HepG2 (cell line): ENCODE results near the gene FKBP10.

Source experiments
- ARNT2 ChIP-seq: sonication (generic); formaldehyde crosslinking; IDR thresholded peaks from 2 replicates; pipeline ENCODE4 v1.8.0; 2022; ENCODE audit warnings: mild to moderate bottlenecking, low read depth, missing genetic modification reagents, moderate library complexity
- BCL6 ChIP-seq: IDR thresholded peaks from 2 replicates; pipeline ENCODE4 v1.6.1; 2016; ENCODE audit warnings: missing genetic modification reagents, missing compliant biosample characterization
- CCAR2 ChIP-seq: fragments of 200-400 bp; formaldehyde crosslinking; optimal IDR thresholded peaks from 2 replicates; pipeline ENCODE3; 2018; ENCODE audit warnings: low read depth, mild to moderate bottlenecking, low read length, moderate library complexity
- CTCF ChIP-seq: sonication (generic); formaldehyde crosslinking; IDR thresholded peaks from 2 replicates; pipeline ENCODE4 v1.5.0; 2020; ENCODE audit warnings: mild to moderate bottlenecking, missing genetic modification reagents, moderate library complexity
- GRHL1 ChIP-seq: sonication (generic); formaldehyde crosslinking; conservative IDR thresholded peaks from 2 replicates; pipeline ENCODE4 v1.8.0; 2022; ENCODE audit warnings: missing genetic modification reagents
- HBP1 ChIP-seq: IDR thresholded peaks from 2 replicates; pipeline ENCODE4 v1.6.1; 2016; ENCODE audit warnings: low read depth, control low read depth
- HMG20B ChIP-seq: conservative IDR thresholded peaks from 2 replicates; pipeline ENCODE4 v1.6.1; 2016; ENCODE audit warnings: missing genetic modification reagents, missing compliant biosample characterization
- POLR2A ChIP-seq, 2 experiments: IDR thresholded peaks; 2 replicates each; pipeline ENCODE4 v1.6.1; 2011; ENCODE audit warnings: low read depth in 2 of 2, low read length in 2 of 2, mild to moderate bottlenecking in 1 of 2, moderate library complexity in 1 of 2; ENCODE audit not compliant: insufficient read depth in 1 of 2
- POLR2AphosphoS5 ChIP-seq: IDR thresholded peaks from 2 replicates; pipeline ENCODE4 v1.6.1; 2012; ENCODE audit warnings: low read depth, low read length
- SP1 ChIP-seq, 2 experiments: fragments of 450-650 bp in 1 of 2; sonication (generic) in 1 of 2; formaldehyde crosslinking in 1 of 2; IDR thresholded peaks; 2 replicates each; pipeline versions ENCODE4 v1.4.0 to v1.6.1; 2016 to 2020; ENCODE audit warnings: missing genetic modification reagents in 1 of 2
- USF2 ChIP-seq, 2 experiments: sonication (generic) in 1 of 2; formaldehyde crosslinking in 1 of 2; IDR thresholded peaks; 2 replicates each; pipeline versions ENCODE4 v1.5.1 to v1.6.1; 2011 to 2020; ENCODE audit warnings: borderline replicate concordance in 1 of 2, low read depth in 1 of 2, low read length in 1 of 2, mild to moderate bottlenecking in 1 of 2, missing genetic modification reagents in 1 of 2, moderate library complexity in 1 of 2
- ZNF619 ChIP-seq: sonication (generic); formaldehyde crosslinking; IDR thresholded peaks from 2 replicates; pipeline ENCODE4 v1.4.0; 2020; ENCODE audit warnings: mild to moderate bottlenecking, missing genetic modification reagents
- ZNF660 ChIP-seq: sonication (generic); formaldehyde crosslinking; IDR thresholded peaks from 2 replicates; pipeline ENCODE4 v1.5.1; 2020; ENCODE audit warnings: mild to moderate bottlenecking, low read depth, missing genetic modification reagents, borderline replicate concordance
- ZNF780A ChIP-seq: sonication (generic); formaldehyde crosslinking; IDR thresholded peaks from 2 replicates; pipeline ENCODE4 v1.8.0; 2022; ENCODE audit warnings: mild to moderate bottlenecking, missing genetic modification reagents, moderate library complexity

GRCh38 chr17:41792845-41793783 is 19.7 kb upstream of the FKBP10 start:
- TF ChIP-seq BCL6 (CRISPR knock-in tag) (peak; percentile 18; the same call in 1 of the 2 replicates), HMG20B (CRISPR knock-in tag) (no peak; the same call in 1 of the 2 replicates), ZNF660 (no peak), HBP1 (CRISPR knock-in tag) (no peak; the same call in 1 of the 2 replicates), ARNT2 (0 out of 2 replicates have a peak, but pooled peaks have one; percentile 18), GRHL1 (no peak), USF2 (IDR thresholded peaks at IDR 0.05; ENCODE audit: low read depth, low read length) (no peak), USF2 (CRISPR knock-in tag; IDR thresholded peaks at IDR 0.05; ENCODE audit: borderline replicate concordance) (no peak), SP1 (IDR thresholded peaks at IDR 0.05) (no peak), SP1 (CRISPR knock-in tag; IDR thresholded peaks at IDR 0.05) (no peak), POLR2A (IDR thresholded peaks at IDR 0.05; ENCODE audit: insufficient read depth in 1 of 2, low read depth in 2 of 2, low read length in 2 of 2) (no peak; a peak in 1 of 4 replicates), ZNF619 (CRISPR knock-in tag) (no peak; the same call in none of the 2 replicates), CTCF (CRISPR knock-in tag) (no peak; the same call in 1 of the 2 replicates), CCAR2 (no peak), POLR2AphosphoS5 (no peak), ZNF780A (CRISPR knock-in tag) (no peak)
